Fibroblast of pulmonary artery (primary cell): Measurements from ENCODE around the gene DERA.

Experiments
- DNase-seq: peaks from one replicate; pipeline ENCODE4 v3.0.0-alpha.2; 2010; ENCODE audit warnings: low read depth
- H3K4me3 ChIP-seq: replicated peaks from 2 replicates; pipeline ENCODE4 v1.5.1; 2011; ENCODE audit warnings: low read depth, mild to moderate bottlenecking, control low read depth, low read length, moderate library complexity
- CTCF ChIP-seq: IDR thresholded peaks from 2 replicates; pipeline ENCODE4 v1.5.1; 2011; ENCODE audit warnings: mild to moderate bottlenecking, control low read depth, low read length, inconsistent platforms; ENCODE audit errors: missing control alignments

Gene DERA

GRCh38 chr12:15928870-15929571 is 17.9 kb downstream of the DERA start:
- H3K4me3 ChIP-seq = no peak overlapping the region
- DNase-seq = no peak
- TF ChIP-seq CTCF = no peak

GRCh38 chr12:15931590-15932053 is 20.5 kb downstream of the DERA start:
- peak; percentile 1 for TF ChIP-seq CTCF
- H3K4me3 ChIP-seq = no peak overlapping the region
- no peak for DNase-seq

GRCh38 chr12:15932327-15932726 is 21.2 kb downstream of the DERA start:
- H3K4me3 ChIP-seq = no peak overlapping the region
- no peak for DNase-seq
- TF ChIP-seq CTCF = no peak

- no peak for TF ChIP-seq CTCF
- no peak for DNase-seq
- no peak overlapping the region for H3K4me3 ChIP-seq
Measured at GRCh38 chr12:15932971-15933370, 21.8 kb downstream of the DERA start.

- H3K4me3 ChIP-seq = no peak overlapping the region
- no peak for DNase-seq
- TF ChIP-seq CTCF = no peak
Measured at GRCh38 chr12:15933751-15934150, 22.6 kb downstream of the DERA start.

GRCh38 chr12:15936751-15937150 is 25.6 kb downstream of the DERA start:
- no peak overlapping the region for H3K4me3 ChIP-seq
- TF ChIP-seq CTCF = no peak
- DNase-seq = no peak

- no peak for DNase-seq
- no peak overlapping the region for H3K4me3 ChIP-seq
- no peak for TF ChIP-seq CTCF
Measured at GRCh38 chr12:15937902-15938301, 26.8 kb downstream of the DERA start.
